ENCODE measurements around the gene PDRG1. TPM values are rescaled to one million over a fixed set of nuclear protein-coding genes. Genes with fewer than 3 reads are reported as not detected.
"Not testable (repeated sequence)": the region's sequence is repeated elsewhere in the genome, so short reads cannot be mapped to it uniquely, and the experiment has no call there.

PDRG1 gene
- total RNA-seq, 1 donor from 2014 or later: 16.3 TPM

DNA sequence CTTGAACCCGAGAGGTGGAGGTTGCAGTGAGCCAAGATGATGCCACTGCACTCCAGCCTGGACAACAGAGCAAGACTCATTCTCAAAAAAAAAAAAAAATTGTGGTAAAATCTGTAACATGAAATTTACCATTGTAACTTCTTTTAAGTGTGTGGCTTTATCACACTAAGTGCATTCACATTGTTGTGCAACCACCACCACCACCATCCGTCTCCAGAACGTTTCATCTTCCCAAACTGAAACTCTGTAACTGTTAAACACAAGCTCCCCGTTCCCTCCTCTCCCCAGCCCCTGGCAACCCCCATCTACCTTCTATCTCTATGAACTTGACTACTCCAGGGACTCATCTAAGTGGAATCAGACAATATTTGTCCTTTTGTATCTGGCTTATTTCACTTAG lies 29.7 kb downstream of the PDRG1 start:
- Mint-ChIP-seq H3K4me3 (no peak overlapping the region), H3K9me3 (no peaks in the 10 kb centered on the region), H3K36me3 (no peaks in the 10 kb centered on the region), H3K27ac (no peak overlapping the region), H3K4me1 (peaks cover 40% of the 10 kb centered on the region), H3K27me3 (ENCODE audit: low read depth) (peaks cover 24% of the 10 kb centered on the region)
- TF ChIP-seq, protein P1, sequence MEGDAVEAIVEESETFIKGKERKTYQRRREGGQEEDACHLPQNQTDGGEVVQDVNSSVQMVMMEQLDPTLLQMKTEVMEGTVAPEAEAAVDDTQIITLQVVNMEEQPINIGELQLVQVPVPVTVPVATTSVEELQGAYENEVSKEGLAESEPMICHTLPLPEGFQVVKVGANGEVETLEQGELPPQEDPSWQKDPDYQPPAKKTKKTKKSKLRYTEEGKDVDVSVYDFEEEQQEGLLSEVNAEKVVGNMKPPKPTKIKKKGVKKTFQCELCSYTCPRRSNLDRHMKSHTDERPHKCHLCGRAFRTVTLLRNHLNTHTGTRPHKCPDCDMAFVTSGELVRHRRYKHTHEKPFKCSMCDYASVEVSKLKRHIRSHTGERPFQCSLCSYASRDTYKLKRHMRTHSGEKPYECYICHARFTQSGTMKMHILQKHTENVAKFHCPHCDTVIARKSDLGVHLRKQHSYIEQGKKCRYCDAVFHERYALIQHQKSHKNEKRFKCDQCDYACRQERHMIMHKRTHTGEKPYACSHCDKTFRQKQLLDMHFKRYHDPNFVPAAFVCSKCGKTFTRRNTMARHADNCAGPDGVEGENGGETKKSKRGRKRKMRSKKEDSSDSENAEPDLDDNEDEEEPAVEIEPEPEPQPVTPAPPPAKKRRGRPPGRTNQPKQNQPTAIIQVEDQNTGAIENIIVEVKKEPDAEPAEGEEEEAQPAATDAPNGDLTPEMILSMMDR (IDR thresholded peaks at IDR 0.05; ENCODE audit: unreplicated experiment): no peak
- DNase-seq (ENCODE audit: low spot score in 2 of 2, unreplicated experiment in 2 of 2): no peak

DNA sequence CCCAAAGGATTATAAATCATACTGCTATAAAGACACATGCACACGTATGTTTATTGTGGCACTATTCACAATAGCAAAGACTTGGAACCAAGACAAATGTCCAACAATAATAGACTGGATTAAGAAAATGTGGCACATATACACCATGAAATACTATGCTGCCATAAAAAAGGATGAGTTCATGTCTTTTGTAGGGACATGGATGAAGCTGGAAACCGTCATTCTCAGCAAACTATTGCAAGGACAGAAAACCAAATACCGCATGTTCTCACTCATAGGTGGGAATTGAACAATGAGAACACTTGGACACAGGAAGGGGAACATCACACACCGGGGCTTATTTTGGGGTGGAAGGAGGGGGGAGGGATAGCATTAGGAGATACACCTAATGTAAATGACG lies 30.4 kb downstream of the PDRG1 start:
- not testable (repeated sequence) for H3K4me3 Mint-ChIP-seq; H3K9me3 Mint-ChIP-seq; H3K27ac Mint-ChIP-seq; DNase-seq (ENCODE audit: low spot score in 2 of 2, unreplicated experiment in 2 of 2); H3K36me3 Mint-ChIP-seq
- Mint-ChIP-seq H3K4me1 (peaks cover 44% of the 10 kb centered on the region), H3K27me3 (ENCODE audit: low read depth) (peaks cover 22% of the 10 kb centered on the region)

DNA sequence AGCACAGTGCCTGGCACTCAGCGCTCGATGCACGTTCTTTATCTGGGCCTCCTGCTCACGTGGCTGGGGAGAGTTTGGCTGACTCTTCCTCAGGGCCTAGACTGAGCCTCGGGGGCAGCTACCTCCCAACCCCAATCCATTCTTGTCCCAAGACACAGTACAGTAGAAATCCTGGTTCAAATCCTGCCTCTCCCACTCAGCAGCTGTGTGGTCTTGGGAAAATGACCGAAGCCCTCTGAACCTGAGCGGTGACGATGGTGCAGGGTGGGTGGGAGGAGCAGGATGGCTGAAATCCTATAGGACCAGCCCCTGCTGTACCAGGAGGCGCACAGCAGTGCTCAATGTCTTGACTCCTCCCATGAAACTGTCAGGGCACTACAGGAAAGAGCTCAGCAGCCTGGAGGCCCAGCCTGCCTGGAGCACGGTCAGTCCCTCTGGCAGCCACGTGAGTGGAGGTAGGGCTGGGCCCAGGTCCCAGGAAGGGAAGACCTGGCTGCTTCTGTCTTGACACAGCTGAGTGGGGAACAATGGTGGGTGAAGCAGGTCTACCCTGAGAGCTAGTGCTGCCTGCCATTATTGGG lies 31.5 kb downstream of the PDRG1 start:
- Mint-ChIP-seq H3K27ac (no peak overlapping the region), H3K9me3 (no peaks in the 10 kb centered on the region), H3K27me3 (ENCODE audit: low read depth) (peaks cover 14% of the 10 kb centered on the region), H3K36me3 (no peaks in the 10 kb centered on the region), H3K4me1 (peaks cover 44% of the 10 kb centered on the region), H3K4me3 (no peak overlapping the region)
- no peak for DNase-seq (ENCODE audit: low spot score in 2 of 2, unreplicated experiment in 2 of 2)
- TF ChIP-seq, protein P1 (IDR thresholded peaks at IDR 0.05; ENCODE audit: unreplicated experiment): no peak

DNA sequence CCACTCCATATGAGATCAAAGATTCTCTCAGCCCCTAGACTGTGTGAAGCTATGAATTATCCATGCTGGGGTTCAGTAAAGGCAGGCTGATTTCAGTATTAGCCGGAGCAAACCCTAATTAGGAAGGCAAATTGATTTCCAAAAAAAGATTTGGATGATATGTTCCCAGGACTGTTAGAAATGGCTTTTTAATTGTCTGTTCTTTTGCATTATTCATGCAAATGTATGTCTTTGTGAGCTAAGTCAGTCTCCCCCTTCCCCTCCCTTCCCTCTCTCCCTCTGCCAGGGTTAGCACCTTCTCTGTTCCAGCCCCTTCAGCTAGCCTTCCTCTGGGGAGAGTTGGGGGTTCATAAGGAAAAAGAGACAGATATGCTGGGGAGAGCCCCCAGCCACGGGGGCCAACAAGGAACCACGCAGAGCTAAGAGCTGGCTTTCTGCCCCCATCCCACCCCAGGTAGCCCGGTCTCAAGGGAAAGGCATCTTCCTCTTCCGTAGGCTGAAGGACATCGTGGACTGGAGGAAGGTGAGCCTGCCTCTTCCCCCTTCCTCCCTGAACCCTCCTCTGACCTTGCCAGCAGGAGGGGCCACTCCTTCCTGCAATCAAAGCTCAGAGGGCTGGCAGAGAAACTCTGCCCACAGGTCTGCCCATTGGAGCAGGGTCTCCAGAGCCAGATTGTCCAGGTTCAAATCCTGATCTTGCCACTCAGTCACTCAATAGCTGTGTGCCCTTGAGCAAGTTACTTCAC lies 32.3 kb downstream of the PDRG1 start:
- Mint-ChIP-seq H3K27me3 (ENCODE audit: low read depth) (peaks cover 9% of the 10 kb centered on the region), H3K4me3 (no peak overlapping the region), H3K36me3 (no peaks in the 10 kb centered on the region), H3K4me1 (peaks cover 49% of the 10 kb centered on the region), H3K9me3 (no peaks in the 10 kb centered on the region), H3K27ac (no peak overlapping the region)
- DNase-seq (ENCODE audit: low spot score in 2 of 2, unreplicated experiment in 2 of 2): no peak
- TF ChIP-seq, protein P1 (IDR thresholded peaks at IDR 0.05; ENCODE audit: unreplicated experiment): no peak

DNA sequence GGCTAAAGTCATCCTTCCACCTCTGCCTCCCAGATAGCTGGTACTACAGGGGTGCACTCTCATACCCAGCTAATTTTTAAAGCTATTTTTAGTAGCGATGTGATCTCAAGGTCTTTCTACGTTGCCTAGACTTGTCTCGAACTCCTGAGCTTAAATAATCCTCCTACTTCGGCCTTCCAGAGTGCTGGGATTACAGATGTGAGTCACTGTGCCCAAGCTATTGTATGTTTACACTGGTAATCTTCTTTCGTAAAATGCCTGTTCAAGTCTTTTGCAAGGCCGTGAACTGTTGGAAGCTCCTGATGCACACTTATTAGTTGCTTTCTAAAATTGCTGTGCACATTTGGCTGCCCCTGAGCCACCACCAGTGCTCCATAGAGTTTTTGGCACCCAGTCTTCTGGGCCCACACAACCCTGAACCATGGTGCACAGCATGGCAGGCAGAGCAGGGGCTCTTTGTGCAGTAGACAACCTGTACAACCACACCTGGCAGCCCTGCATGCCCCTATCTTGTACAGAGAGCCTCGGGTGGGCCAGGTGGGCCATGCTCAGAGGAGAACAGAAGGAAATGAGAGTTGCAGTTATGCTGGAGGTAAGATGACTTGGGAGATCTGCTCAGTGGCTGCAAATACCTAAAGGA lies 33.3 kb downstream of the PDRG1 start:
- Mint-ChIP-seq H3K9me3 (no peaks in the 10 kb centered on the region), H3K4me3 (peak overlapping the region; percentile 24), H3K4me1 (peaks cover 52% of the 10 kb centered on the region), H3K27me3 (ENCODE audit: low read depth) (peaks cover 3% of the 10 kb centered on the region), H3K36me3 (no peaks in the 10 kb centered on the region), H3K27ac (peak overlapping the region; percentile 54)
- DNase-seq (ENCODE audit: low spot score in 2 of 2, unreplicated experiment in 2 of 2): no peak
- TF ChIP-seq, protein P1 (IDR thresholded peaks at IDR 0.05; ENCODE audit: unreplicated experiment): no peak

DNA sequence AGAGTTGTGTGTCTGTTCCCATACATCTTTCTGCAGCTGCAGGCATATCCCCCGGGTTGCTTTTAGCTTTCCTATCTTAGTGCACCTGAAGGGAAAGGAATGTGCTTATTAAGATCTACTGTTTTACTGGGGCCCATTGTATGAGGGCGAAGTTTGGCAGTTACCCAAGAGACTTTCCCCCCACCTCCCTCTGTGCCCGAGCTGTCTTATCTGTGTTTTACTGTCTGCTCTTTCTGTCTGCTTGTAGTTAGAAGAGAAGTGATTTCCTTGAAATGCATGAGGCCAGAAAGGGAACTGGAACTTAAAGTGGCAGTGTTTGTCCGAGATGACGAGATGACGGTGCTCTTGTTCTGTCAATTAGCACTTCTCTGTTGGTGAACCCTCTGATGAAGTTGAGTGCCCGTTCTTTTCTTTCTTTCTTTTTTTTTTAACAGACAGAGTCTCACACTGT lies 33.9 kb downstream of the PDRG1 start:
- peak overlapping the region; percentile 54 for H3K27ac Mint-ChIP-seq
- H3K36me3 Mint-ChIP-seq; H3K9me3 Mint-ChIP-seq; H3K27me3 Mint-ChIP-seq (ENCODE audit: low read depth): not testable (repeated sequence)
- peak overlapping the region; percentile 24 for H3K4me3 Mint-ChIP-seq
- H3K4me1 Mint-ChIP-seq: peaks cover 54% of the 10 kb centered on the region
- DNase-seq (ENCODE audit: low spot score in 2 of 2, unreplicated experiment in 2 of 2): peak in 1 of 2 experiments; percentile 72

Data from mesothelial cell of epicardium (in vitro differentiated cells).